K562 (cell line): ENCODE measurements around the gene DUS1L. TPM values are rescaled to one million over a fixed set of nuclear protein-coding genes. Genes with fewer than 3 reads are reported as not detected.

Experiments used
- EP400 ChIP-seq: fragments of 450-650 bp; IDR thresholded peaks from 2 replicates; pipeline ENCODE4 v1.6.1; 2017; ENCODE audit warnings: antibody characterized with exemption, mild to moderate bottlenecking, moderate library complexity
- ETV1 ChIP-seq: fragments of 450-650 bp; conservative IDR thresholded peaks from 2 replicates; pipeline ENCODE4 v1.6.1; 2016; ENCODE audit warnings: missing genetic modification characterization, control low read depth, low read depth, missing compliant biosample characterization
- FIP1L1 ChIP-seq: fragments of 200-400 bp; formaldehyde crosslinking; IDR thresholded peaks from 2 replicates; pipeline ENCODE4 v1.6.1; 2018; ENCODE audit warnings: mild to moderate bottlenecking, low read depth, low read length; ENCODE audit not compliant: poor library complexity, severe bottlenecking
- FOXA3 ChIP-seq, 2 experiments: fragments of 450-650 bp in 1 of 2; sonication (generic) in 1 of 2; formaldehyde crosslinking; IDR thresholded peaks in 1 of 2; conservative IDR thresholded peaks in 1 of 2; 2 replicates each; pipeline versions ENCODE4 v1.4.0 to v1.8.0; 2020 to 2022; ENCODE audit warnings: mild to moderate bottlenecking in 2 of 2, missing genetic modification reagents in 1 of 2
- GABPA ChIP-seq: fragments of 200-800 bp; sonication (Bioruptor generic); conservative IDR thresholded peaks from 2 replicates; pipeline ENCODE4 v1.6.1; 2016; ENCODE audit warnings: low read depth, missing genetic modification characterization, missing compliant biosample characterization
- MAZ ChIP-seq, 2 experiments: fragments of 450-650 bp in 1 of 2; sonication (generic) in 1 of 2; formaldehyde crosslinking; IDR thresholded peaks in 1 of 2; conservative IDR thresholded peaks in 1 of 2; 2 replicates each; pipeline versions ENCODE4 v1.4.0 to v1.5.0; 2020; ENCODE audit warnings: mild to moderate bottlenecking in 1 of 2, missing genetic modification reagents in 1 of 2
- NRF1 ChIP-seq, 2 experiments: fragments of 450-650 bp; IDR thresholded peaks in 1 of 2; conservative IDR thresholded peaks in 1 of 2; 2 replicates each; pipeline ENCODE4 v1.6.1; 2014; ENCODE audit warnings: mild to moderate bottlenecking in 2 of 2
- POLR2B ChIP-seq: fragments of 450-650 bp; IDR thresholded peaks from 2 replicates; pipeline ENCODE4 v1.6.1; 2018; ENCODE audit warnings: low read depth; ENCODE audit not compliant: partially characterized antibody
- TFAP4 ChIP-seq: sonication (generic); formaldehyde crosslinking; IDR thresholded peaks from 2 replicates; pipeline ENCODE4 v1.8.0; 2022; ENCODE audit warnings: missing genetic modification reagents, mild to moderate bottlenecking, moderate library complexity, borderline replicate concordance
- ZFX ChIP-seq: sonication (generic); formaldehyde crosslinking; IDR thresholded peaks from 2 replicates; pipeline ENCODE4 v1.8.0; 2022; ENCODE audit warnings: mild to moderate bottlenecking, missing genetic modification reagents, moderate library complexity
- ZNF518B ChIP-seq: fragments of 250-450 bp; sonication (Bioruptor Pico); IDR thresholded peaks from 2 replicates; pipeline ENCODE4 v1.5.0; 2021; ENCODE audit warnings: mild to moderate bottlenecking, moderate library complexity
- polyA plus RNA-seq, 8 experiments: library from polyadenylated mRNA; depleted of rRNA in 4 of 8; stranded (reverse) in 5 of 8; unstranded in 3 of 8; fragments of >200 nt; fragmentation: Nextera tagmentation in 2 of 8; fragmentation: Illumina TruSeq in 1 of 8; extraction: Ambion mirVana in 2 of 8; extraction: Trizol in 1 of 8; gene quantifications; 2 replicates each; pipeline versions ENCODE4 v1.2.1 to v1.2.3, GENCODE V29; 2011 to 2014; ENCODE audit warnings: inconsistent platforms in 1 of 8, missing spikeins in 1 of 8
- total RNA-seq, 7 experiments: library from RNA; depleted of rRNA in 6 of 7; stranded (reverse); fragments of >200 nt in 6 of 7; fragmentation: Illumina TruSeq in 2 of 7; extraction: Trizol in 2 of 7; gene quantifications; 2 replicates each; pipeline versions ENCODE4 v1.2.1 to v1.2.3, GENCODE V29; 2011 to 2021; ENCODE audit warnings: low replicate concordance in 1 of 7
- TF ChIP-seq, protein P1 (sequence below), 2 experiments: fragments of 450-650 bp in 1 of 2; sonication (generic) in 1 of 2; formaldehyde crosslinking in 1 of 2; IDR thresholded peaks; 2 replicates each; pipeline versions ENCODE4 v1.7.1 to v1.9.0; 2016 to 2022; ENCODE audit warnings: inconsistent platforms in 1 of 2, mild to moderate bottlenecking in 1 of 2, missing genetic modification reagents in 1 of 2

DUS1L gene
- total and polyA plus RNA-seq, 9 of the 15 experiments (the other 6 are each of a cell fraction or from before 2014, with no cell fraction given), result 7.8 to 210 (median 83.9) TPM

DNA sequence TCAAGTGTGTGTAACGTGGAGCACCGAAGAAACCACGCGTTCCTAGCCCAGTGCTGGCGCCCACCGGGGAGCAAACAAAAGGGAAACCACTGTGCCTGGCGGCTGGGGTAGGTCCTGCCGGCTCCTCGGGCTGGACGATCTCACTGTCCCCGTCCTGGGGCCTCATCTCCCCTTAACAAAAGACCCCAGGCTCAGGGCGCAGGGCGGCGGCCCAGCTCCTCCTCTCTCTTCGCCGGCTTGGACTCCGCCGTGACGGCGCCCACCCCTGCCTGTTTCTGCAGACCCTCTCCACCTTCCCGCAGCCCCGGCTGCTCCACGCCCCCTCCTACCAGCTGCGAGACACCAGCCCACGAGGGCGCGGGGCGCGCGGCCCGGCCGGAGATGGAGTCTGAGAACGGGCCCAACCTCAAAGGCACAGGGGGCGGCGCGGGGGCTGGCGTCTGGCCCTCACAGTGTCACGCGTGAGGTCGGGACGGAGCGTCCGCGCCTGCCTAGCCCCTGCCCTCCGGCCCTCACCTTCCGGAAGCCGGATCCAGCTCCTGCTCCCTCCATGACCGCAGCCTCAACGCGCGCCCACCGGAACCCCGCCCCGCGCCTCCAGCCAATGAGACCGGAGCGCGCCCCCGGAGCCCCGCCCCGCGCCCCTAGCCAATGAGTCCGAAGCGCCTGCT lies 43.2 kb downstream of the DUS1L start, which contains the start of gene CENPX (continued):
- TF ChIP-seq ZNF518B (no peak), POLR2B (peak; percentile 39), ZFX (0 out of 2 replicates have a peak, but pooled peaks have one; percentile 8), FOXA3 (CRISPR knock-in tag; conservative IDR thresholded peaks at IDR 0.05 in 1 of 2, IDR thresholded peaks at IDR 0.05 in 1 of 2) (no peak), FIP1L1 (peak; percentile 30), TFAP4 (CRISPR knock-in tag) (peak; percentile 93), GABPA (peak; percentile 89), EP400 (peak; percentile 59; the same call in 1 of the 2 replicates), MAZ (CRISPR knock-in tag; conservative IDR thresholded peaks at IDR 0.05 in 1 of 2, IDR thresholded peaks at IDR 0.05 in 1 of 2) (peak in 1 of 2 experiments; percentile 72; a peak in 2 of 4 replicates), ETV1 (tag) (peak; percentile 82), NRF1 (conservative IDR thresholded peaks at IDR 0.05 in 1 of 2, IDR thresholded peaks at IDR 0.05 in 1 of 2) (no peak)
- TF ChIP-seq, protein P1, sequence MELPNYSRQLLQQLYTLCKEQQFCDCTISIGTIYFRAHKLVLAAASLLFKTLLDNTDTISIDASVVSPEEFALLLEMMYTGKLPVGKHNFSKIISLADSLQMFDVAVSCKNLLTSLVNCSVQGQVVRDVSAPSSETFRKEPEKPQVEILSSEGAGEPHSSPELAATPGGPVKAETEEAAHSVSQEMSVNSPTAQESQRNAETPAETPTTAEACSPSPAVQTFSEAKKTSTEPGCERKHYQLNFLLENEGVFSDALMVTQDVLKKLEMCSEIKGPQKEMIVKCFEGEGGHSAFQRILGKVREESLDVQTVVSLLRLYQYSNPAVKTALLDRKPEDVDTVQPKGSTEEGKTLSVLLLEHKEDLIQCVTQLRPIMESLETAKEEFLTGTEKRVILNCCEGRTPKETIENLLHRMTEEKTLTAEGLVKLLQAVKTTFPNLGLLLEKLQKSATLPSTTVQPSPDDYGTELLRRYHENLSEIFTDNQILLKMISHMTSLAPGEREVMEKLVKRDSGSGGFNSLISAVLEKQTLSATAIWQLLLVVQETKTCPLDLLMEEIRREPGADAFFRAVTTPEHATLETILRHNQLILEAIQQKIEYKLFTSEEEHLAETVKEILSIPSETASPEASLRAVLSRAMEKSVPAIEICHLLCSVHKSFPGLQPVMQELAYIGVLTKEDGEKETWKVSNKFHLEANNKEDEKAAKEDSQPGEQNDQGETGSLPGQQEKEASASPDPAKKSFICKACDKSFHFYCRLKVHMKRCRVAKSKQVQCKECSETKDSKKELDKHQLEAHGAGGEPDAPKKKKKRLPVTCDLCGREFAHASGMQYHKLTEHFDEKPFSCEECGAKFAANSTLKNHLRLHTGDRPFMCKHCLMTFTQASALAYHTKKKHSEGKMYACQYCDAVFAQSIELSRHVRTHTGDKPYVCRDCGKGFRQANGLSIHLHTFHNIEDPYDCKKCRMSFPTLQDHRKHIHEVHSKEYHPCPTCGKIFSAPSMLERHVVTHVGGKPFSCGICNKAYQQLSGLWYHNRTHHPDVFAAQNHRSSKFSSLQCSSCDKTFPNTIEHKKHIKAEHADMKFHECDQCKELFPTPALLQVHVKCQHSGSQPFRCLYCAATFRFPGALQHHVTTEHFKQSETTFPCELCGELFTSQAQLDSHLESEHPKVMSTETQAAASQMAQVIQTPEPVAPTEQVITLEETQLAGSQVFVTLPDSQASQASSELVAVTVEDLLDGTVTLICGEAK (IDR thresholded peaks at IDR 0.05), result peak; percentile 57; the same call in 1 of the 2 replicates
- TF ChIP-seq, protein P1 (CRISPR knock-in tag; IDR thresholded peaks at IDR 0.05), result no peak
